Measurements from ENCODE around the gene BBX. TPM values are rescaled to one million over a fixed set of nuclear protein-coding genes. Genes with fewer than 3 reads are reported as not detected.

Gene BBX
- 78.2 and 82.5 TPM in 2 replicates for total RNA-seq

DNA sequence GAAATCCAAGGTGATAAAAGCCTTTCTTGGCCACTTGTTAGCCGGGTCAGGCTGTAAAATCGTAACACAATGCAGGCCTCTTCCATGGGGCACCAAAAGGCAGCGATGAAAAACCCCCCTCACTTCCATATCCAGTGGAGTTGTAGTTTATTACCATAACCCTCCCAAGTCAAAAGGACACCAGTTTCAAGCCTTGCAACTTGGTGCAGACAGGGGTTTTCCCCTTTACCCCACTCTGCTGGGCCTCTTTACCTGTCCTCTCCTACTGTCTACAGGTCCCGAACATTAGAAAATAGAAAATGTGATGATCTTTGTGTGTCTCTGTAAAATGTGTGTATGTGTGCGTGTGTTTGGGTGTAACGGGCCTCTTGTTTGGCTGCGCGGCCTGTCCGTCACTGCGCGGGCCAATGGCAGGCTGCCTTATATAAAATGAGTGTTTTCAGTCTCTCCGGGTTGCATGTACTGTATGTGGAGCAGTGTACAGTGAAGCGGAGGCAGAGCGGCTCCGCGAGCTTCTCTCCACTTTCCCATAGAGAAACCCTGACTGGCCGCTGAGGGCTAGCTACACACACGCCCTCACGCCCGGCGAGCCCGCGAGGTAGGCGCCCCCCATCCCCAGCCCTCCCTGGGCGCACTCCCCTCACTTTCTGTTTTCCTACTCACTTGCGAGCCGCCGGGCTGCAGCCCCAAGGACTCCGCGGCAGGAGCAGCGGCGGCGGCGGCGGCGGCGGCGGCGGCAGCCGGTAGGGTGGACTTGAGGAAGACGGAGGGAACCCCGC is at the start of gene BBX:
TSS of gene BBX (plus strand) at position 453 of the 779 bp plus-strand sequence. CDS start 187,499 bp downstream, outside the sequence.

Other genes starting within 250 kb of the BBX start
- not detected in 2 replicates for gene CCDC54, start 145.5 kb upstream of the BBX start, total RNA-seq

Data from smooth muscle cell of the umbilical artery (primary cell).